Natural killer cell (primary cell): ENCODE measurements around the gene POTEF. TPM values are rescaled to one million over a fixed set of nuclear protein-coding genes. Genes with fewer than 3 reads are reported as not detected.
"Not testable (repeated sequence)": the region's sequence is repeated elsewhere in the genome, so short reads cannot be mapped to it uniquely, and the experiment has no call there.

Experiments
- ATAC-seq, 3 donors: fragments of 150-1000 bp in 2 of 3; fragments of 200-7000 bp in 1 of 3; cut with Tn5 transposase; 1 replicate in 1 of 3; 2 replicates in 2 of 3; pipeline ENCODE4 v1.10.0; 2021; ENCODE audit warnings: mild to moderate bottlenecking in 2 of 3, moderate library complexity in 2 of 3
- DNase-seq, 2 donors: peaks; one replicate each; pipeline versions ENCODE4 v3.0.0 to v3.0.0-alpha.2; 2013 to 2021; ENCODE audit warnings: mixed read lengths in 1 of 2
- H3K27ac ChIP-seq: one replicate; pipeline ENCODE4 v1.5.1; 2013; ENCODE audit warnings: mild to moderate bottlenecking, low read length
- H3K27me3 ChIP-seq: one replicate; pipeline ENCODE4 v1.6.1; 2013; ENCODE audit warnings: low read length; ENCODE audit not compliant: control insufficient read depth, insufficient read depth
- H3K36me3 ChIP-seq: one replicate; pipeline ENCODE4 v1.6.1; 2013; ENCODE audit warnings: low read length; ENCODE audit not compliant: control insufficient read depth, insufficient read depth
- H3K4me1 ChIP-seq: one replicate; pipeline ENCODE4 v1.6.1; 2013; ENCODE audit warnings: low read length; ENCODE audit not compliant: control insufficient read depth, insufficient read depth
- H3K4me3 ChIP-seq: one replicate; pipeline ENCODE4 v1.5.1; 2013; ENCODE audit warnings: low read length
- H3K9me3 ChIP-seq: one replicate; pipeline ENCODE4 v1.6.1; 2013; ENCODE audit warnings: low read length; ENCODE audit not compliant: control insufficient read depth, insufficient read depth
- H3K27ac Mint-ChIP-seq, 2 donors: one replicate each; pipeline ENCODE4 v1.8.0; 2022; ENCODE audit warnings: mild to moderate bottlenecking in 2 of 2, mixed read lengths in 2 of 2, moderate library complexity in 1 of 2
- H3K27me3 Mint-ChIP-seq, 2 donors: one replicate each; pipeline ENCODE4 v1.8.0; 2022; ENCODE audit warnings: low read depth in 2 of 2, mixed read lengths in 2 of 2
- H3K36me3 Mint-ChIP-seq: one replicate; pipeline ENCODE4 v1.8.0; 2022; ENCODE audit warnings: mixed read lengths
- H3K4me1 Mint-ChIP-seq, 2 donors: one replicate each; pipeline ENCODE4 v1.8.0; 2022; ENCODE audit warnings: mixed read lengths in 2 of 2
- H3K4me3 Mint-ChIP-seq: one replicate; pipeline ENCODE4 v1.8.0; 2022; ENCODE audit warnings: mild to moderate bottlenecking, moderate library complexity, mixed read lengths
- H3K9me3 Mint-ChIP-seq, 2 donors: one replicate each; pipeline ENCODE4 v1.8.0; 2022; ENCODE audit warnings: mixed read lengths in 2 of 2
- WGBS: methylation state at CpG from one replicate; pipeline ENCODE4 v1.1.7; 2013; ENCODE audit warnings: missing lambda C conversion rate; ENCODE audit not compliant: insufficient coverage; 5-methylcytosine and 5-hydroxymethylcytosine counted together
- intact Hi-C: fragments of 100-400 bp; cut with micrococcal nuclease; formaldehyde crosslinking; loops from one replicate; pipeline ENCODE4 v1.14.2; 2022
- total RNA-seq, 4 donors: library from RNA; stranded (reverse); fragments of 120-200 nt in 1 of 4; gene quantifications; one replicate each; pipeline versions ENCODE4 v1.2.3 to v1.2.4, GENCODE V29; 2013 to 2022

The POTEF gene
- total RNA-seq, 3 donors from 2014 or later (not counting 1 experiment from before 2014, with no cell fraction given), result not detected

GRCh38 chr2:130038265-130038603 lies 90.8 kb downstream of the POTEF start:
- intact Hi-C loops, H3K36me3 Mint-ChIP-seq, DNase-seq, H3K27me3 ChIP-seq, H3K27me3 Mint-ChIP-seq, H3K4me1 ChIP-seq, H3K9me3 ChIP-seq, H3K9me3 Mint-ChIP-seq, H3K36me3 ChIP-seq, H3K4me1 Mint-ChIP-seq, H3K4me3 ChIP-seq, ATAC-seq, H3K27ac Mint-ChIP-seq, H3K27ac ChIP-seq, H3K4me3 Mint-ChIP-seq: not testable (repeated sequence)
- 100% methylated on average over 1 of the region's 16 CpGs for WGBS

DNA sequence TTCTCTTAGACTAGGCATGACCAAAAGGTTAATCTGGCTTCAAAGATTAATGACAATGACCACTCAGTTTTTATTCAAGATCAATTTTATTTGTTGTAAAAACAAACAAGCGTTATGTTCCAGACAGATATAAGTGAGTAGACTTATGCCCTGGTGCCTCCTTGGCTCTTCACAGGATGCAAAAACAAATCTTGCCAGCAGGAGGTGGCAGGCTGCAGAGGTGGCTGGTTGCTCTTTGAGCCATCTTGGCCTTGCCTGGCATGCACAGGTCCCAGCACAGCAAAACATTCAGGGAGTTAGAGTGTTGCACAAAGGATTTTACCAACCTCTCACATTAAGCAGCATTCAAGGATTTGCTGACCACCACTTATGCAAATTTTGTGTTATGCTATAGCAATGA lies 103.1 kb downstream of the POTEF start:
- H3K27ac Mint-ChIP-seq, H3K36me3 ChIP-seq, H3K4me1 Mint-ChIP-seq, H3K27me3 ChIP-seq, ATAC-seq, H3K36me3 Mint-ChIP-seq, H3K27ac ChIP-seq, H3K4me1 ChIP-seq, H3K4me3 Mint-ChIP-seq, H3K9me3 Mint-ChIP-seq, H3K9me3 ChIP-seq, intact Hi-C loops, H3K4me3 ChIP-seq: not testable (repeated sequence)
- 100% methylated on average over 1 of the region's 1 CpG for WGBS
- peak in 1 of 2 donors; percentile 2 for DNase-seq
- H3K27me3 Mint-ChIP-seq, result peaks cover 11 to 35% of the 10 kb centered on the region in 2 donors

Other genes with a start within 250 kb of the POTEF start
- gene RAB6C, start 149.6 kb downstream of the POTEF start, total RNA-seq, result under 1 TPM in 1 of 3 donors, not detected in 2; 0.09 TPM
- 1 to 10 TPM in 1 of 3 donors, under 1 TPM in 2; 0.25 to 1.4 (median 0.28) TPM for gene CCDC74B, start 15.9 kb upstream of the POTEF start, total RNA-seq
- 10 to 100 TPM; 77.8 to 81.8 (median 79.0) TPM for gene SMPD4, start 52.4 kb upstream of the POTEF start, total RNA-seq
- 100 to 1,000 TPM; 101 to 152 (median 133) TPM for gene MZT2B, start 53.0 kb upstream of the POTEF start, total RNA-seq
- gene TUBA3E, start 69.2 kb upstream of the POTEF start, total RNA-seq, result not detected
- gene IMP4, start 213.7 kb upstream of the POTEF start, total RNA-seq, result 10 to 100 TPM; 60.5 to 80.6 (median 72.9) TPM
- 100 to 1,000 TPM; 189 to 194 (median 192) TPM for gene PTPN18, start 226.8 kb upstream of the POTEF start, total RNA-seq